Measurements from ENCODE around the gene CUL4A. TPM values are rescaled to one million over a fixed set of nuclear protein-coding genes. Genes with fewer than 3 reads are reported as not detected.

Gene CUL4A
- total and polyA plus RNA-seq, 2 experiments from 2014 or later: 67.3 to 197 TPM

- peak overlapping the region; percentile 64 for H3K4me2 ChIP-seq (ENCODE audit: unreplicated experiment)
- peaks cover 19% of the 10 kb centered on the region for H3K4me1 ChIP-seq (ENCODE audit: insufficient read depth)
- no peaks in the 10 kb centered on the region for H3K9me2 ChIP-seq (ENCODE audit: insufficient read depth)
- H2AFZ ChIP-seq: peak overlapping the region; percentile 59
- no peak for TF ChIP-seq EZH2phosphoT487 (IDR thresholded peaks at IDR 0.05; ENCODE audit: insufficient read depth, low read depth)
- TF ChIP-seq EZH2 (IDR thresholded peaks at IDR 0.05; ENCODE audit: insufficient read depth, poor library complexity, severe bottlenecking): no peak
- peak overlapping the region; percentile 47 for H3K4me3 ChIP-seq
- peaks cover 82% of the 10 kb centered on the region for H3K79me2 ChIP-seq (ENCODE audit: insufficient read depth)
- no peaks in the 10 kb centered on the region for H3K27me3 ChIP-seq (replicated peaks; ENCODE audit: insufficient read depth)
- in situ Hi-C loops (cut with MboI): no loop called here
- peak overlapping the region; percentile 97 for H3K27ac ChIP-seq
- no peaks in the 10 kb centered on the region for H4K20me1 ChIP-seq (ENCODE audit: insufficient read depth)
- H3K36me3 ChIP-seq (ENCODE audit: low read depth): peaks cover 36% of the 10 kb centered on the region
- 1% methylated on average over 9 of the region's 9 CpGs for WGBS, 2 experiments (ENCODE audit: low coverage in 1 of 2, low lambda C conversion rate in 2 of 2, missing lambda C conversion rate in 2 of 2)
- peaks cover 18% of the 10 kb centered on the region for H3F3A ChIP-seq (ENCODE audit: insufficient read depth)
- no peaks in the 10 kb centered on the region for H3K9me3 ChIP-seq (ENCODE audit: low read depth)
- H3K9ac ChIP-seq: peak overlapping the region; percentile 74
- peak; percentile 100 for DNase-seq
Observed at GRCh38 chr13:113187263-113187669, 22.1 kb upstream of the CUL4A start.

- Histone ChIP-seq H3F3A (ENCODE audit: insufficient read depth) (peaks cover 26% of the 10 kb centered on the region), H3K27ac (peak overlapping the region; percentile 97), H3K9me3 (ENCODE audit: low read depth) (no peaks in the 10 kb centered on the region), H3K27me3 (replicated peaks; ENCODE audit: insufficient read depth) (no peaks in the 10 kb centered on the region), H3K4me1 (ENCODE audit: insufficient read depth) (peaks cover 24% of the 10 kb centered on the region), H3K9me2 (ENCODE audit: insufficient read depth) (no peaks in the 10 kb centered on the region), H3K79me2 (ENCODE audit: insufficient read depth) (peaks cover 76% of the 10 kb centered on the region), H4K20me1 (ENCODE audit: insufficient read depth) (no peaks in the 10 kb centered on the region), H3K4me3 (peak overlapping the region; percentile 32; the same call in 1 of the 2 replicates), H3K36me3 (ENCODE audit: low read depth) (peaks cover 30% of the 10 kb centered on the region), H2AFZ (no peak overlapping the region), H3K4me2 (ENCODE audit: unreplicated experiment) (peak overlapping the region; percentile 64), H3K9ac (peak overlapping the region; percentile 43)
- WGBS, 2 experiments (ENCODE audit: low coverage in 1 of 2, low lambda C conversion rate in 2 of 2, missing lambda C conversion rate in 2 of 2): 92 to 93% methylated on average over 23 of the region's 23 CpGs
- in situ Hi-C loops (cut with MboI): no loop called here
- DNase-seq: no peak
- no peak for TF ChIP-seq EZH2phosphoT487 (IDR thresholded peaks at IDR 0.05; ENCODE audit: insufficient read depth, low read depth)
- no peak for TF ChIP-seq EZH2 (IDR thresholded peaks at IDR 0.05; ENCODE audit: insufficient read depth, poor library complexity, severe bottlenecking)
Observed at GRCh38 chr13:113187883-113188665, 21.3 kb upstream of the CUL4A start.

- peaks cover 30% of the 10 kb centered on the region for H3K36me3 ChIP-seq (ENCODE audit: low read depth)
- H3K27me3 ChIP-seq (replicated peaks; ENCODE audit: insufficient read depth): no peaks in the 10 kb centered on the region
- no peak overlapping the region for H2AFZ ChIP-seq
- TF ChIP-seq EZH2 (IDR thresholded peaks at IDR 0.05; ENCODE audit: insufficient read depth, poor library complexity, severe bottlenecking): no peak
- no peak for TF ChIP-seq EZH2phosphoT487 (IDR thresholded peaks at IDR 0.05; ENCODE audit: insufficient read depth, low read depth)
- H3K4me3 ChIP-seq: no peak overlapping the region
- no peaks in the 10 kb centered on the region for H3K9me3 ChIP-seq (ENCODE audit: low read depth)
- in situ Hi-C loops (cut with MboI): no loop called here
- 75 to 79% methylated on average over 4 of the region's 4 CpGs for WGBS, 2 experiments (ENCODE audit: low coverage in 1 of 2, low lambda C conversion rate in 2 of 2, missing lambda C conversion rate in 2 of 2)
- DNase-seq: no peak
- H3K4me1 ChIP-seq (ENCODE audit: insufficient read depth): peaks cover 27% of the 10 kb centered on the region
- H3K27ac ChIP-seq: no peak overlapping the region
- no peak overlapping the region for H3K4me2 ChIP-seq (ENCODE audit: unreplicated experiment)
- no peaks in the 10 kb centered on the region for H4K20me1 ChIP-seq (ENCODE audit: insufficient read depth)
- H3K9ac ChIP-seq: no peak overlapping the region
- H3K79me2 ChIP-seq (ENCODE audit: insufficient read depth): peaks cover 58% of the 10 kb centered on the region
- peaks cover 40% of the 10 kb centered on the region for H3F3A ChIP-seq (ENCODE audit: insufficient read depth)
- no peaks in the 10 kb centered on the region for H3K9me2 ChIP-seq (ENCODE audit: insufficient read depth)
Observed at GRCh38 chr13:113190181-113190580, 19.2 kb upstream of the CUL4A start.

- no peaks in the 10 kb centered on the region for H3K9me3 ChIP-seq (ENCODE audit: low read depth)
- no peak for DNase-seq
- no peaks in the 10 kb centered on the region for H4K20me1 ChIP-seq (ENCODE audit: insufficient read depth)
- TF ChIP-seq EZH2 (IDR thresholded peaks at IDR 0.05; ENCODE audit: insufficient read depth, poor library complexity, severe bottlenecking): no peak
- no peak for TF ChIP-seq EZH2phosphoT487 (IDR thresholded peaks at IDR 0.05; ENCODE audit: insufficient read depth, low read depth)
- peaks cover 49% of the 10 kb centered on the region for H3K36me3 ChIP-seq (ENCODE audit: low read depth)
- in situ Hi-C loops (cut with MboI): no loop called here
- H2AFZ ChIP-seq: no peak overlapping the region
- H3K4me1 ChIP-seq (ENCODE audit: insufficient read depth): peaks cover 20% of the 10 kb centered on the region
- H3K4me2 ChIP-seq (ENCODE audit: unreplicated experiment): no peak overlapping the region
- H3F3A ChIP-seq (ENCODE audit: insufficient read depth): peaks cover 33% of the 10 kb centered on the region
- no peaks in the 10 kb centered on the region for H3K9me2 ChIP-seq (ENCODE audit: insufficient read depth)
- no peak overlapping the region for H3K9ac ChIP-seq
- H3K27me3 ChIP-seq (replicated peaks; ENCODE audit: insufficient read depth): no peaks in the 10 kb centered on the region
- no peak overlapping the region for H3K4me3 ChIP-seq
- peak overlapping the region; percentile 61; the same call in 1 of the 2 replicates for H3K27ac ChIP-seq
- H3K79me2 ChIP-seq (ENCODE audit: insufficient read depth): peaks cover 54% of the 10 kb centered on the region
- 63 to 72% methylated on average over 4 of the region's 4 CpGs for WGBS, 2 experiments (ENCODE audit: low coverage in 1 of 2, low lambda C conversion rate in 2 of 2, missing lambda C conversion rate in 2 of 2)
Observed at GRCh38 chr13:113192279-113192678, 17.1 kb upstream of the CUL4A start.
